IPS-15b (cell line): ENCODE measurements around the gene ST3GAL5.

Experiments
- H3K27me3 ChIP-seq: one replicate; pipeline ENCODE4 v1.6.1; 2013; ENCODE audit warnings: low read length; ENCODE audit not compliant: control insufficient read depth, insufficient read depth
- H3K36me3 ChIP-seq: one replicate; pipeline ENCODE4 v1.6.1; 2013; ENCODE audit warnings: low read length; ENCODE audit not compliant: control insufficient read depth, insufficient read depth
- H3K4me1 ChIP-seq: one replicate; pipeline ENCODE4 v1.6.1; 2013; ENCODE audit warnings: mild to moderate bottlenecking, low read length; ENCODE audit not compliant: control insufficient read depth, insufficient read depth
- H3K4me3 ChIP-seq: one replicate; pipeline ENCODE4 v1.5.1; 2013; ENCODE audit warnings: low read depth, low read length
- H3K9ac ChIP-seq: one replicate; pipeline ENCODE4 v1.6.1; 2013; ENCODE audit warnings: low read depth, mild to moderate bottlenecking, low read length
- H3K9me3 ChIP-seq: one replicate; pipeline ENCODE4 v1.6.1; 2013; ENCODE audit warnings: mild to moderate bottlenecking, low read length; ENCODE audit not compliant: control insufficient read depth, insufficient read depth

The ST3GAL5 gene

GRCh38 chr2:85913884-85914881, 25.4 kb upstream of the ST3GAL5 start:
- Histone ChIP-seq H3K36me3 (no peaks in the 10 kb centered on the region), H3K4me1 (no peaks in the 10 kb centered on the region), H3K9ac (no peak overlapping the region), H3K9me3 (no peaks in the 10 kb centered on the region), H3K27me3 (no peaks in the 10 kb centered on the region), H3K4me3 (no peak overlapping the region)

- Histone ChIP-seq H3K27me3 (no peaks in the 10 kb centered on the region), H3K4me3 (no peak overlapping the region), H3K9ac (no peak overlapping the region), H3K9me3 (no peaks in the 10 kb centered on the region), H3K4me1 (no peaks in the 10 kb centered on the region), H3K36me3 (no peaks in the 10 kb centered on the region)
Observed at GRCh38 chr2:85911814-85912692, 23.3 kb upstream of the ST3GAL5 start.

- Histone ChIP-seq H3K27me3 (no peaks in the 10 kb centered on the region), H3K4me3 (no peak overlapping the region), H3K9ac (no peak overlapping the region), H3K9me3 (no peaks in the 10 kb centered on the region), H3K36me3 (no peaks in the 10 kb centered on the region), H3K4me1 (no peaks in the 10 kb centered on the region)
Observed at GRCh38 chr2:85911097-85911496, 22.3 kb upstream of the ST3GAL5 start.

GRCh38 chr2:85909005-85909404, 20.2 kb upstream of the ST3GAL5 start:
- H3K4me1 ChIP-seq = no peaks in the 10 kb centered on the region
- H3K4me3 ChIP-seq = no peak overlapping the region
- no peaks in the 10 kb centered on the region for H3K36me3 ChIP-seq
- no peaks in the 10 kb centered on the region for H3K27me3 ChIP-seq
- no peak overlapping the region for H3K9ac ChIP-seq
- no peaks in the 10 kb centered on the region for H3K9me3 ChIP-seq

- Histone ChIP-seq H3K4me1 (no peaks in the 10 kb centered on the region), H3K36me3 (no peaks in the 10 kb centered on the region)
Observed at GRCh38 chr2:85908506-85908905, 19.7 kb upstream of the ST3GAL5 start.

GRCh38 chr2:85907671-85908157, 18.9 kb upstream of the ST3GAL5 start:
- no peaks in the 10 kb centered on the region for H3K36me3 ChIP-seq
- H3K4me1 ChIP-seq = no peaks in the 10 kb centered on the region
- no peak overlapping the region for H3K9ac ChIP-seq
- H3K27me3 ChIP-seq = no peaks in the 10 kb centered on the region
- no peaks in the 10 kb centered on the region for H3K9me3 ChIP-seq
- no peak overlapping the region for H3K4me3 ChIP-seq

More at GRCh38 chr2:85908506-85908905, 19.7 kb upstream of the ST3GAL5 start:
- Histone ChIP-seq H3K27me3 (no peaks in the 10 kb centered on the region), H3K4me3 (no peak overlapping the region), H3K9ac (no peak overlapping the region), H3K9me3 (no peaks in the 10 kb centered on the region)

- no peaks in the 10 kb centered on the region for H3K9me3 ChIP-seq
- H3K4me3 ChIP-seq = no peak overlapping the region
Observed at GRCh38 chr2:85906748-85907147, 18.0 kb upstream of the ST3GAL5 start.

GRCh38 chr2:85905891-85906290, 17.1 kb upstream of the ST3GAL5 start:
- Histone ChIP-seq H3K36me3 (no peaks in the 10 kb centered on the region), H3K4me1 (no peaks in the 10 kb centered on the region), H3K9me3 (no peaks in the 10 kb centered on the region), H3K27me3 (no peaks in the 10 kb centered on the region), H3K9ac (no peak overlapping the region), H3K4me3 (no peak overlapping the region)

More at GRCh38 chr2:85906748-85907147, 18.0 kb upstream of the ST3GAL5 start:
- Histone ChIP-seq H3K36me3 (no peaks in the 10 kb centered on the region), H3K4me1 (no peaks in the 10 kb centered on the region), H3K9ac (no peak overlapping the region), H3K27me3 (no peaks in the 10 kb centered on the region)

- Histone ChIP-seq H3K36me3 (no peaks in the 10 kb centered on the region), H3K9ac (no peak overlapping the region), H3K4me1 (no peaks in the 10 kb centered on the region), H3K9me3 (no peaks in the 10 kb centered on the region), H3K4me3 (no peak overlapping the region), H3K27me3 (no peaks in the 10 kb centered on the region)
Observed at GRCh38 chr2:85905187-85905666, 16.4 kb upstream of the ST3GAL5 start.

GRCh38 chr2:85903849-85904248, 15.1 kb upstream of the ST3GAL5 start:
- Histone ChIP-seq H3K36me3 (no peaks in the 10 kb centered on the region), H3K4me1 (no peaks in the 10 kb centered on the region), H3K9ac (no peak overlapping the region), H3K27me3 (no peaks in the 10 kb centered on the region), H3K9me3 (no peaks in the 10 kb centered on the region), H3K4me3 (no peak overlapping the region)

GRCh38 chr2:85902496-85902895, 13.7 kb upstream of the ST3GAL5 start:
- no peak overlapping the region for H3K9ac ChIP-seq
- no peaks in the 10 kb centered on the region for H3K4me1 ChIP-seq
- H3K4me3 ChIP-seq = no peak overlapping the region

More at GRCh38 chr2:85902496-85902895, 13.7 kb upstream of the ST3GAL5 start:
- Histone ChIP-seq H3K36me3 (no peaks in the 10 kb centered on the region), H3K9me3 (no peaks in the 10 kb centered on the region), H3K27me3 (no peaks in the 10 kb centered on the region)
